GM12874 (cell line): ENCODE data around the gene MOGAT2.

ENCODE experiments used
- CTCF ChIP-seq: IDR thresholded peaks from 2 replicates; pipeline ENCODE4 v1.5.1; 2011; ENCODE audit warnings: low read depth, mild to moderate bottlenecking, control low read depth, low read length, moderate library complexity; ENCODE audit not compliant: insufficient read depth

MOGAT2 gene

DNA sequence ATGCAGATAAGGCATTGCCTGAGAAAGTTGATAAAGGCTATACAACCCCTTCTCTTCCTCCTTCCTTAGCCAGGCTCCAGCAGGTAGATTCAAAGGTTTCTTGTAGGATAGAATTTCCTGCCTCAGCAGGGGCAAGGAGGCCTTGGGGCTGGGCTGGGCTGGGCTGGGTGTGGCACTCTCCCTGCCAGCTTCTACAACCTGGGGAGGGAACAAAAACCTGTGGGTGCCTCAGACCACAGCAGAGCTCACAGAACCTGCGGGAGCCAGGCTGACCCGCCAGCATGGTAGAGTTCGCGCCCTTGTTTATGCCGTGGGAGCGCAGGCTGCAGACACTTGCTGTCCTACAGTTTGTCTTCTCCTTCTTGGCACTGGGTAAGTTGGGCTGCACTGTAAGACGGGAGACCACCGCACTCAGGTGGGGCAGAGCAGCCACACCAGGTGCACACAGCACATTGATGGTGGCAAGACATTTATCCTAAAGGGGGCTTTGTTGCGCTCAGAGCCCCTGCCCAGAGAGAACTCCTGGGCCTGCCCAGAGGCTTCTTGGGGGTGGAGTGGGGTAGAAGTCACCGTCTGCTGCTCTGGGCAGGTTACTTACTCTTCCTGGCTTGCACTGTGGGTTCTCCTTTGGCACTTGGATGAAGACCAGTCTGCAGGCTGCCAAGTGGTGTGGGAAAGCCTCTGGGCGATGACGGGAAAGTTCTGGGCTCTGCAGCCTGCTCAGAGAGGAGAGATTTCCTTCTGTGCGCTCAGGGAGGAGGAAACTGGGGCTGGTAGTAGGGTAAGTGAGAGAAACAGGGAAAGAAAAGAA is at the start of gene MOGAT2:
Gene MOGAT2, plus strand, starts transcription at position 231 of the 811 bp plus-strand sequence. Its CDS starts 51 bp downstream, at position 282.
- TF ChIP-seq CTCF, result no peak

GRCh38 chr11:75668451-75669297 is 49.0 kb upstream of the MOGAT2 start, which contains the start of gene MAP6:
Gene MAP6, minus strand, starts transcription at chr11:75669038. Its CDS starts 669 bp downstream, at chr11:75668369.
- no peak for TF ChIP-seq CTCF

- no peak for TF ChIP-seq CTCF
Measured at GRCh38 chr11:75673977-75674582, 43.6 kb upstream of the MOGAT2 start.

DNA sequence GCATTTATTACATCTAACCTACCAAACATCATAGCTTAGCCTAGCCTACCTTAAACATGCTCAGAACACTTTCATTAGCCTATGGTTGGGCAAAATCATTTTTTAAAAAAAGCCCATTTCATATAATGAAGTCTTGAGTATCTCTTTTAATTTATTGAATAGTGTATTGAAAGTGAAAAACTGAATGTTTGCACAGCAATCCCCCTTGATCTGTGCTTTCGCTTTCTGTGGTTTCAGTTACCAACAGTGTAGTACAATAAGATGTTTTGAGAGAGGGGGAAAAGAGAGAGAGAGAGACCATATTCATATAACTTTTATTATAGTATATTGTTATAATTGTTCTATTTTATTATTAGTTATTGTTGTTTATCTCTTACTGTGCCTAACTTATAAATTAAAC is 40.4 kb upstream of the MOGAT2 start:
- TF ChIP-seq CTCF, result no peak

GRCh38 chr11:75677909-75678308 is 39.7 kb upstream of the MOGAT2 start:
- TF ChIP-seq CTCF, result no peak

GRCh38 chr11:75678620-75679259 is 38.9 kb upstream of the MOGAT2 start:
- TF ChIP-seq CTCF, result no peak
